PC-3 (cell line): Measurements from ENCODE around the gene NPSR1. TPM values are rescaled to one million over a fixed set of nuclear protein-coding genes. Genes with fewer than 3 reads are reported as not detected.

Experiments
- ATAC-seq: fragments of 200-7000 bp; cut with Tn5 transposase; 2 replicates; pipeline ENCODE4 v1.9.1; 2020; ENCODE audit warnings: mild to moderate bottlenecking, moderate library complexity
- BruUV-seq: library from RNA; stranded (reverse); fragments of 400-500 nt; replicated peaks from 2 replicates; lab custom pipeline; 2021; lab: Mats Ljungman, UMichigan
- CTCF ChIA-PET: fragments of 300-600 bp; sonication (Branson Sonifier 250); formaldehyde crosslinking; loops from one replicate; lab custom pipeline; 2022; ENCODE audit warnings: antibody characterized with exemption; lab: Charles Lee
- POLR2A ChIA-PET: fragments of 300-600 bp; sonication (Branson Sonifier 250); formaldehyde crosslinking; loops from one replicate; lab custom pipeline; 2022; ENCODE audit warnings: antibody characterized with exemption; ENCODE audit not compliant: unreplicated experiment; lab: Charles Lee
- DNase-seq: peaks from one replicate; pipeline ENCODE4 v3.0.0-alpha.2; 2015
- H2AFZ ChIP-seq: fragments of 300-600 bp; sonication (generic); 2 replicates; pipeline ENCODE4 v1.6.0; 2016; ENCODE audit warnings: antibody characterized with exemption, low read length
- H3F3A ChIP-seq: fragments of 300-600 bp; sonication (generic); one replicate; pipeline ENCODE4 v1.6.0; 2017; ENCODE audit warnings: antibody characterized with exemption, low read length, control low read depth, mild to moderate bottlenecking; ENCODE audit not compliant: unreplicated experiment
- H3K27ac ChIP-seq: fragments of 300-600 bp; sonication (generic); 2 replicates; pipeline ENCODE4 v1.5.1; 2016; ENCODE audit warnings: mild to moderate bottlenecking, low read length
- H3K27me3 ChIP-seq: fragments of 300-600 bp; sonication (generic); 2 replicates; pipeline ENCODE4 v1.6.1; 2016; ENCODE audit warnings: low read length, mixed read lengths
- H3K36me3 ChIP-seq: fragments of 300-600 bp; sonication (generic); 2 replicates; pipeline ENCODE4 v1.6.1; 2016; ENCODE audit warnings: low read depth, mixed run types, low read length, mixed read lengths
- H3K4me1 ChIP-seq: fragments of 300-600 bp; sonication (generic); 2 replicates; pipeline ENCODE4 v1.5.1; 2016; ENCODE audit warnings: low read length; ENCODE audit not compliant: insufficient read depth
- H3K4me2 ChIP-seq: fragments of 300-600 bp; sonication (generic); 2 replicates; pipeline ENCODE4 v1.6.0; 2016; ENCODE audit warnings: low read length
- H3K4me3 ChIP-seq: fragments of 300-600 bp; sonication (generic); 2 replicates; pipeline ENCODE4 v1.5.1; 2016; ENCODE audit warnings: mild to moderate bottlenecking, low read length, mixed read lengths
- H3K79me2 ChIP-seq: fragments of 300-600 bp; sonication (generic); 2 replicates; pipeline ENCODE4 v1.6.1; 2017; ENCODE audit warnings: low read length, mixed read lengths
- H3K9ac ChIP-seq: fragments of 300-600 bp; sonication (generic); 2 replicates; pipeline ENCODE4 v1.6.0; 2016; ENCODE audit warnings: mild to moderate bottlenecking, low read length
- H3K9me2 ChIP-seq: fragments of 300-600 bp; sonication (generic); replicated peaks from 2 replicates; pipeline ENCODE4 v1.6.1; 2016; ENCODE audit warnings: mixed run types, low read length, mixed read lengths
- H3K9me3 ChIP-seq: fragments of 300-600 bp; sonication (generic); 2 replicates; pipeline ENCODE4 v1.6.1; 2016; ENCODE audit warnings: low read length, mixed read lengths
- H4K20me1 ChIP-seq: fragments of 300-600 bp; sonication (generic); 2 replicates; pipeline ENCODE4 v1.6.1; 2016; ENCODE audit warnings: low read length, mixed read lengths
- EZH2 ChIP-seq: fragments of 300-600 bp; sonication (generic); IDR thresholded peaks from one replicate; pipeline ENCODE4 v1.6.1; 2017; ENCODE audit warnings: antibody characterized with exemption, mild to moderate bottlenecking, low read length; ENCODE audit not compliant: unreplicated experiment
- EZH2phosphoT487 ChIP-seq: fragments of 300-600 bp; sonication (generic); IDR thresholded peaks from 2 replicates; pipeline ENCODE4 v1.6.1; 2018; ENCODE audit warnings: mild to moderate bottlenecking, antibody characterized with exemption, low read length, borderline replicate concordance
- intact Hi-C: fragments of 100-400 bp; cut with micrococcal nuclease; formaldehyde crosslinking; loops from 2 replicates; pipeline ENCODE4 v1.9.0; 2023
- total RNA-seq: library from RNA; depleted of rRNA; stranded (reverse); fragments of >200 nt; gene quantifications from 2 replicates; pipeline ENCODE4 v1.2.3, GENCODE V29; 2014
- TF ChIP-seq, protein P1 (sequence below): fragments of 300-600 bp; sonication (generic); conservative IDR thresholded peaks from 2 replicates; pipeline ENCODE4 v1.5.1; 2017; ENCODE audit warnings: antibody characterized with exemption, low read depth, mild to moderate bottlenecking, low read length

NPSR1 gene
- total RNA-seq, 1 experiment from 2014 or later, result not detected

- no peak for TF ChIP-seq EZH2phosphoT487
- no peak for TF ChIP-seq EZH2
- TF ChIP-seq, protein P1, sequence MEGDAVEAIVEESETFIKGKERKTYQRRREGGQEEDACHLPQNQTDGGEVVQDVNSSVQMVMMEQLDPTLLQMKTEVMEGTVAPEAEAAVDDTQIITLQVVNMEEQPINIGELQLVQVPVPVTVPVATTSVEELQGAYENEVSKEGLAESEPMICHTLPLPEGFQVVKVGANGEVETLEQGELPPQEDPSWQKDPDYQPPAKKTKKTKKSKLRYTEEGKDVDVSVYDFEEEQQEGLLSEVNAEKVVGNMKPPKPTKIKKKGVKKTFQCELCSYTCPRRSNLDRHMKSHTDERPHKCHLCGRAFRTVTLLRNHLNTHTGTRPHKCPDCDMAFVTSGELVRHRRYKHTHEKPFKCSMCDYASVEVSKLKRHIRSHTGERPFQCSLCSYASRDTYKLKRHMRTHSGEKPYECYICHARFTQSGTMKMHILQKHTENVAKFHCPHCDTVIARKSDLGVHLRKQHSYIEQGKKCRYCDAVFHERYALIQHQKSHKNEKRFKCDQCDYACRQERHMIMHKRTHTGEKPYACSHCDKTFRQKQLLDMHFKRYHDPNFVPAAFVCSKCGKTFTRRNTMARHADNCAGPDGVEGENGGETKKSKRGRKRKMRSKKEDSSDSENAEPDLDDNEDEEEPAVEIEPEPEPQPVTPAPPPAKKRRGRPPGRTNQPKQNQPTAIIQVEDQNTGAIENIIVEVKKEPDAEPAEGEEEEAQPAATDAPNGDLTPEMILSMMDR, result no peak
- DNase-seq, result no peak
- no peak overlapping the region for H2AFZ ChIP-seq
- H3K27ac ChIP-seq, result no peak overlapping the region
- H3K79me2 ChIP-seq, result no peaks in the 10 kb centered on the region
- no peaks in the 10 kb centered on the region for H3F3A ChIP-seq
- no peak for ATAC-seq
- H3K4me3 ChIP-seq, result no peak overlapping the region
- H3K4me1 ChIP-seq, result peaks cover 9% of the 10 kb centered on the region
- no peak overlapping the region for H3K4me2 ChIP-seq
- H3K27me3 ChIP-seq, result no peaks in the 10 kb centered on the region
- H3K9me2 ChIP-seq, result no peaks in the 10 kb centered on the region
- intact Hi-C loops, result no loop called here
- ChIA-PET CTCF (no interaction called here), POLR2A (no interaction called here)
- H3K9ac ChIP-seq, result no peak overlapping the region
- no peaks in the 10 kb centered on the region for H4K20me1 ChIP-seq
- no TSS peak for BruUV-seq
- H3K36me3 ChIP-seq, result no peaks in the 10 kb centered on the region
- no peaks in the 10 kb centered on the region for H3K9me3 ChIP-seq
These were observed 103.2 kb downstream of the NPSR1 start for GRCh38 chr7:34761206-34761605.

- CTCF ChIA-PET, result no interaction called here
These were observed 103.6 kb downstream of the NPSR1 start for GRCh38 chr7:34761627-34762026.

DNA sequence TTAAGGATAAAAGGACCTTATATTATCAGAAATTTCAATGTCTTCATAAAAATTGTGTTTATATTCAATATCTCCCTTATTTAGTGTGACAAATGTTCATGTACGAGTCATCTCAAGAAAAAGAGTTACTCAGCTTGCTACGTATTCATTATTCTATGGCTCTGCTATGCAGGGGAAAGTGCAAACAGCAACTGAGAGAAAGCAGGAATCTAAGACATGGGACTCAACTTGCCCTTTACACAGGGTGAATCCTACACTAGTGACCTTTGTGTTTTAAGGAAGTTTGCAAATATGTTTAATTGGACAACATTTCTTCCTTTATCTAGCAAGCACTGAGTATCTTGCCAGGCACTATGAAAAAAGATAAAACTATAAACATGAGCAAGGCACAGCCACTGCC, 104.7 kb downstream of the NPSR1 start:
- ChIA-PET CTCF (interaction anchor here (0.6 kb wide), 1 partner anchor 260 kb away, joined by 3 read pairs; no protein-coding TSS in a partner anchor), POLR2A (no interaction called here)
- H3K36me3 ChIP-seq, result no peaks in the 10 kb centered on the region
- H3F3A ChIP-seq, result no peaks in the 10 kb centered on the region
- intact Hi-C loops, result no loop called here
- BruUV-seq, result no TSS peak
- ATAC-seq (peak; percentile 20; the same call in 1 of the 2 replicates), DNase-seq (peak; percentile 51)
- no peaks in the 10 kb centered on the region for H3K9me2 ChIP-seq
- H3K4me2 ChIP-seq, result peak overlapping the region; percentile 45
- H3K79me2 ChIP-seq, result no peaks in the 10 kb centered on the region
- no peak for TF ChIP-seq EZH2phosphoT487
- no peak for TF ChIP-seq EZH2
- TF ChIP-seq, protein P1, result no peak
- no peak overlapping the region for H3K27ac ChIP-seq
- H3K9me3 ChIP-seq, result no peaks in the 10 kb centered on the region
- H3K4me3 ChIP-seq, result no peak overlapping the region
- no peak overlapping the region for H2AFZ ChIP-seq
- H3K4me1 ChIP-seq, result peaks cover 9% of the 10 kb centered on the region
- H3K9ac ChIP-seq, result no peak overlapping the region
- H3K27me3 ChIP-seq, result no peaks in the 10 kb centered on the region
- no peaks in the 10 kb centered on the region for H4K20me1 ChIP-seq

More at GRCh38 chr7:34761627-34762026, 103.6 kb downstream of the NPSR1 start:
- no peak overlapping the region for H2AFZ ChIP-seq
- no peak for ATAC-seq
- H3K9ac ChIP-seq, result no peak overlapping the region
- no peak overlapping the region for H3K4me2 ChIP-seq
- H3K27ac ChIP-seq, result no peak overlapping the region
- no peaks in the 10 kb centered on the region for H3F3A ChIP-seq
- no peak overlapping the region for H3K4me3 ChIP-seq
- H3K4me1 ChIP-seq, result peaks cover 9% of the 10 kb centered on the region
- no peaks in the 10 kb centered on the region for H3K9me3 ChIP-seq
- no peaks in the 10 kb centered on the region for H3K36me3 ChIP-seq
- no peak for DNase-seq
- H3K79me2 ChIP-seq, result no peaks in the 10 kb centered on the region
- TF ChIP-seq EZH2, result no peak
- TF ChIP-seq, protein P1, result no peak
- no peak for TF ChIP-seq EZH2phosphoT487
- no peaks in the 10 kb centered on the region for H3K27me3 ChIP-seq
- POLR2A ChIA-PET, result no interaction called here
- H4K20me1 ChIP-seq, result no peaks in the 10 kb centered on the region
- BruUV-seq, result no TSS peak
- intact Hi-C loops, result no loop called here
- no peaks in the 10 kb centered on the region for H3K9me2 ChIP-seq
